Measurements from ENCODE around the gene SMIM24.

SMIM24 gene

DNA sequence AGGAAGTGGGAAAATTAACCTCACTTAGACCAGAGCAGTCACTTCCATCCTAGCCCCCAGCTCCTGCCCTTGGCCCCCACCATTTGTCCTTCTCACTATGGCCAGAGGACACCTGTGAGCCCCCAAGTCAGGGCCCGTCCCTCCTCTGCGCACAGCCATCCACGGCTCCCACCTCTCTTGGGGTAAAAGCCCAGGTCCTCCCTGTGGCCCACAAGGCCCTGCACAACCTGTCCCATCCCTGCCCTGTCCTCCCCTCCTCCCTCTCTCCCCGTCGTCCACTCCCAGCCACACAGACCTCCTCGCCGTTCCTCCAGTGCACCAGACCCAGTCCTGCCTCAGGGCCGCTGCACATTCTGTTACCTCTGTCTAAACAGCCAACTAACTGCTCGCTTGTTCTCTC is 53.9 kb downstream of the SMIM24 start:
- no peak for DNase-seq

Data from inflammatory macrophage treated with lipopolysaccharide for 1 hour (primary cell).